ENCODE data around the gene SERBP1.

DNA sequence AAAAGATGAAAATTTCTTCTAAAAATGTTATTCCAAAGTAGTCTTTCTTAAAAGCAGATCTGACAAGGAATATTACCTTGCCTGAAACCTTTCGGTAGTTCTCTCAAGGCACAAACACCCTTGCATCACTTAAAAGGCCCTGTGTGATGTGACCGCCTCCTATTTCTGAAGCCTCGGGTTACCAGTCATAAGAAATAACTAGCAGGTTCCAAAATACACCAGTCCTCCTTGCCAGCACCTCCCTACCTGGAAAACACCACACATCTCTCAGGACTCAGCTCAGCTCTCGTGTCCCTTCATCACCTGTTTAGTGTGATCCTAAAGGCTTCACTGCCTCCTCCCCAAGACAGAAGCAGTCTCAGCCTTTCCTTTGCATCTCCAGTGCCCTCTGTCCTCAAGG is 35.7 kb downstream of the SERBP1 start:
- TF ChIP-seq, protein P1, sequence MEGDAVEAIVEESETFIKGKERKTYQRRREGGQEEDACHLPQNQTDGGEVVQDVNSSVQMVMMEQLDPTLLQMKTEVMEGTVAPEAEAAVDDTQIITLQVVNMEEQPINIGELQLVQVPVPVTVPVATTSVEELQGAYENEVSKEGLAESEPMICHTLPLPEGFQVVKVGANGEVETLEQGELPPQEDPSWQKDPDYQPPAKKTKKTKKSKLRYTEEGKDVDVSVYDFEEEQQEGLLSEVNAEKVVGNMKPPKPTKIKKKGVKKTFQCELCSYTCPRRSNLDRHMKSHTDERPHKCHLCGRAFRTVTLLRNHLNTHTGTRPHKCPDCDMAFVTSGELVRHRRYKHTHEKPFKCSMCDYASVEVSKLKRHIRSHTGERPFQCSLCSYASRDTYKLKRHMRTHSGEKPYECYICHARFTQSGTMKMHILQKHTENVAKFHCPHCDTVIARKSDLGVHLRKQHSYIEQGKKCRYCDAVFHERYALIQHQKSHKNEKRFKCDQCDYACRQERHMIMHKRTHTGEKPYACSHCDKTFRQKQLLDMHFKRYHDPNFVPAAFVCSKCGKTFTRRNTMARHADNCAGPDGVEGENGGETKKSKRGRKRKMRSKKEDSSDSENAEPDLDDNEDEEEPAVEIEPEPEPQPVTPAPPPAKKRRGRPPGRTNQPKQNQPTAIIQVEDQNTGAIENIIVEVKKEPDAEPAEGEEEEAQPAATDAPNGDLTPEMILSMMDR (IDR thresholded peaks at IDR 0.05; ENCODE audit: poor library complexity, severe bottlenecking), result no peak
- TF ChIP-seq POLR2AphosphoS5 (IDR thresholded peaks at IDR 0.05) (no peak), EZH2 (IDR thresholded peaks at IDR 0.05; ENCODE audit: borderline replicate concordance, insufficient read depth, low read length, poor library complexity, severe bottlenecking) (no peak), RAD21 (conservative IDR thresholded peaks at IDR 0.05) (no peak), MXI1 (conservative IDR thresholded peaks at IDR 0.05; ENCODE audit: poor library complexity, severe bottlenecking) (no peak), TAF1 (IDR thresholded peaks at IDR 0.05; ENCODE audit: low read depth) (no peak)

Data from neural cell (in vitro differentiated cells).